SKM-1 (cell line): Measurements from ENCODE around the gene TBC1D12.
"Not testable (repeated sequence)": the region's sequence is repeated elsewhere in the genome, so short reads cannot be mapped to it uniquely, and the experiment has no call there.

ENCODE experiments used
- DNase-seq: peaks from one replicate; lab custom pipeline; 2025; ENCODE audit not compliant: unreplicated experiment; lab: John Stamatoyannopoulos, UW

TBC1D12 gene

GRCh38 chr10:94402204-94402842 lies at the start of gene TBC1D12:
Gene TBC1D12, plus strand, starts transcription at chr10:94402541. Its CDS starts 73 bp downstream, at chr10:94402614.
- DNase-seq = peak; percentile 87

GRCh38 chr10:94353336-94353735 lies 49.0 kb upstream of the TBC1D12 start:
- no peak for DNase-seq

- no peak for DNase-seq
Measured at GRCh38 chr10:94355841-94356240, 46.5 kb upstream of the TBC1D12 start.

DNA sequence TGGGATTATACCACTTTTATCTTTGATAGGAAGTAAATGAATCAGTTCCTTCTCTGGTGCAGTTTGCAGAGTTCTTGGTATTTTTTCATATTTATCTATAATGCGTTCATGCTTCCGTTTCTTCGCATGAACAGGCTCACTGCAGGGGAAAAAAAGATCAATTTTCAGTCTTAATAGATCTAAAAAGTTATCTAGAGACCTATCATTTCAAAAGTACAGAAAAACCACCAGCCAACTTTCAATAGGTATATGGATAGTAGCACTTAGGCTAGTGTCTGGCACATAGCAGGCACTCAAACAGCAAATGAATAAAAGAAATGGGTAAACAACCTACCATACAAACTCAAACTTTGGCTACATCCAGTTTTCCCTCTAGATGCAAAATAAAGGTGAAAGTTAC lies 45.1 kb upstream of the TBC1D12 start:
- DNase-seq = no peak

DNA sequence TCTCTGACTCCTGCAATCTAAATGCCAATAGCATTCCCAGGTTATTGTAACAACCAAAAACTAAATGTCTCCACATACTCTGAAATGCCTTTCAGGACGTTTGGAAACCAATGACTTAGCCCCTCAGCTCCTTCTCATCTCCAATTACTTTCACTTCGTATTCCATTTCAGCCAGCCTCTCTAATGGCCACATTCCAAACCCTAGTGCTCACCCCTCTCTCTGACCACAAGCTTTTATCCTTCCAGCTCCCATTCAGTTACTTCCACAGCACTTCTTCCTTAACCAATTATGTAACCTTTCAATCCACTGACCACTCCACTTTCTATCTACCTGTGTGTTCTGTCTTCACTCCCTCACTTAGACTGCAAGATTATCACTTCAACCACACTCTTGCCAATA lies 43.9 kb upstream of the TBC1D12 start:
- DNase-seq = no peak

GRCh38 chr10:94361171-94361794 lies 41.1 kb upstream of the TBC1D12 start:
- DNase-seq = no peak

DNA sequence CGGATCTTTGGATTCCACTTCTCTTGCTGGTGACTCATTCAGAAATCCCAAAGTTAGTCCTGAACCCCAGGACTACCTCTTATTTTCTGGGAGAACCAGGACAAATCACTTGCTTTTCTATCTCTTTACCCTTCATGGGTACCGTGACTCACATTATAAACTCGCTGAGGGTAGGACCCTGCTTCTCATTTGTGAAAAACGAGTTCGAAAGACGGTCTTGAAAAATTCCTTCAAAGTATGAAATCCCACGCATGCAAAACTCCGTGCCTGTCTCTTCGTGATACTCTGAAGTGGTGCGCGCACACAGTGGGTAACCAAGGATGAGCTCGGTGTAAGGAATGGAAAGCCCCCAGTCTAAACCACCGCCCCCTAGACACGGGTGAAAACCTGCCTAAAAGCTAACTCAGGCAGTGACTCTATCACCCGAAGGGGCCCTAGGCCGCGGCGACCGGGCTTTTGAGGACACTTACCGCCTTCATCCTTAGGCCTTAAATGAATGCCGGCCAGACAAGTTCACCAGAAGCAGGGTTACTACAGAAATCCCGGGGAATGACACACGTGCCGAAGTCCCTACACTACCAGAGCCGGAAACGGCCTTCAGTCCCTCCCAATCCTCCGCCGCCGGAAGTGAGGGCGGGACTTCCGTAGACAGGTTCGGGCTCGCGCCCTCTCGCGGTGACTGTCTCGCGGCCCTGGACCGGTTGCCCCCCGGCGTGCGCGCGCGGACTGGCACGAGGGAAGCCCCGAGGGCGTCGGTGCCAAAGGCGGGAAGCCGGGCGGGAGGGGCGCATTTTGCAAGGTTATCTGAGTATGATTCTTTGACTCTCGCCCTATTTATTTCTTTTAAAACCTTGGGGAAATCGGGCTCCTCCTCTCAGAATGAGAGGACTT lies 39.7 kb upstream of the TBC1D12 start, which contains the start of gene NOC3L:
Gene NOC3L (minus strand): TSS at position 580 of the 891 bp plus-strand sequence. CDS start 101 bp downstream, at position 479.
- peak; percentile 85 for DNase-seq

DNA sequence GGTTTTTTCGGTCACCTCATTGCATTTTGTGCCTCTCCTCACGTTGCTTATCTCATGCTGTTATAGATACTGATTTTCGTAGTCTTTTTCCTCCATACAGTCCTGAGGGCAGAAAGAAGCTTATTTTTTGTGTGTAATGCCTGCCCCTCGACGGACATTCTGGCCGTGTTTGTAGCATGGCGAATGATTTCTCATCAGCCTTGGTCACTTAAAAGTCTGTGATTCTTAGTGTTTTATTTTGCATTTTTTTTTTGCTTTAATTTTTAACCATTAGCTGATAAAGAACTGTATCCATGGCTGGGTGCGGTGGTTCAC lies 39.1 kb upstream of the TBC1D12 start:
- no peak for DNase-seq

DNA sequence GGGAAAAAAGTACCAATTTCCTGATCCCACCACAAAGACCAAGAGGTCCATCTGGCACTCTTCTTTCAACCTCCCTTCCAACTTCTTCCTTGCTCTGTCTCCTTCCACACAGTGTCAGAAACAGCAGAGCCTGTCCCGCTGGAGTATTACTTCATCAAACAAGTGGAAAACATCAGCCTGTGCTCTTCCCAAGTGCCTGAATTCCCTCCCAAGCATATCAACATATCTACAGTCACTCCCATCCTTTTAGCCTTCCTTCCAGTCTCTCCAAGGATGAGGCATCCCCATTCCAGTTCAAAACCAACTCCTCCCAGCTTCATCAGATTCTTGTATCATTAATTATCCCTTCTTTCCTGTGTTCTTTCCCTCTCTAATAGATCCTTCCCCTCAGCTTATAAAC lies 37.9 kb upstream of the TBC1D12 start:
- no peak for DNase-seq

DNA sequence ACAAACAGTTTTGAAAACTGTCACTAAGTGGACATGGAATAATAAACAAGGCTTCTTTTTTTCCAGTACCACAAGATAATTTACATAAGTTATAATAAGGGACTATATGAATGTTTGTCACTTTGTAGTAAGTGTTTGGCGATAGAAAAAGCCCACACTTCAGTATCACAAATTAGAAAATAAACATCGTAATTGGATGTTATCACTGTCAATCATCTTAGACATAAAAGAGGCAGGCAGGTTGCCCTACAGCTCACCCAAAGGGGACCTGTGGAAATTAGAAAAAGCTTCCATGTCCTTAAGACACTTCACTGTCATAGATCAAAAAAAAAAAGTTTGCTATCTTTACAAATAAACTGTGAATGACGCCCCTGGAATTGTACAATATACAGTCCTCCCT lies 36.0 kb upstream of the TBC1D12 start:
- no peak for DNase-seq

GRCh38 chr10:94370501-94370900 lies 31.8 kb upstream of the TBC1D12 start:
- no peak for DNase-seq

DNA sequence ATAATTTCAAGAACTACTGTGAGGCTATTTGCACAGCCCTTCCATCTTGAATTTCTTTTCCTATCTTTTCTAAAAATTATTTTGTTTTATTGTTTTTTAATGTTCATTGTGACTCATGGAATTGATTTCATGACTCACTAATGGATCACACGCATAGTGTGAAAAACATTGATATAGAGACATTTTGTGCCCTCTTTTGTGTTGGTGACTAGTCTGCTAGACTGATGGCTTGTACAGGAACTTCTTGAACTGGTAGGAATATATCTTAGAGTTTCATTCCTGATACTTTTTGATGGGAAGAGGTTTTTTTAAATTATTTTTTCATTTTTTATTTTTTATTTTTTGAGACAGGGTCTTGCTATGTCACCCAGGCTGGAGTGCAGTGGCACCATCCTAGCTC lies 27.0 kb upstream of the TBC1D12 start:
- DNase-seq = no peak

DNA sequence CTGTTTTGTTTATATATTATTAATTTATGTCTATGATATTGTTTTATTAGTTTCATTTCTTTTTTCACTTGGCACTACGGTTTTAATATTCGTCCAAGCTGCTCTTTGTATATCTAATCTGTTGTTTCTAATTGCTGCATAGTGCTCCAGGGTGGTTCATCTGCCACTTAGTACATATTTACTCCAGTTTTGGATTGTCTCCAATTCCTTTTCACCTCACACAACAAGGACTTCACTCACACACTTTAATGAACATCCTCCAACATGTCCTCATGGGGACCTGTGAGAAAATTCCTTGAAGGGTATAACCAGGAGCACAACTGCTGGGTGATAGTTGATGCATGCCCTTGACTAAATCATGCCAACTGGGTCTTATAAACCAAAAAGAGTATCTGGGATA lies 25.5 kb upstream of the TBC1D12 start:
- DNase-seq = no peak

DNA sequence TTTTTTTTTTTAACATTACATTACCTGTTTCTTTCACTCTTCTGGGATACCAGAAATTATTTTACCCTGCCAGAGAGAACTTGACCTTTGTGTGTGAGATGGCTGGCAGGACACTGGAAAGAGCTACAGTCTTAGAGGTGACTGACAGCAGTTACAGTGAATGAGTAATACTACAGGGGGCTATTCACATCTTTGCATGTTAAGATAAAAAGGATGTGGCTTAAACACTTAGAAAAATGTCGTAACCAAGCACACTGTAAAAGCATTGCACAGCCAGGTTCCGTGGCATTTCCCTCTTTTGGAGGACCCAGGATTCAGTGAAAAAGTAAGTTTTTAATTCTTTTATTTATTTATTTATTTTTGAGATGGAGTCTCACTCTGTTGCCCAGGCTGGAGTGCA lies 18.8 kb upstream of the TBC1D12 start:
- DNase-seq = peak; percentile 72

DNA sequence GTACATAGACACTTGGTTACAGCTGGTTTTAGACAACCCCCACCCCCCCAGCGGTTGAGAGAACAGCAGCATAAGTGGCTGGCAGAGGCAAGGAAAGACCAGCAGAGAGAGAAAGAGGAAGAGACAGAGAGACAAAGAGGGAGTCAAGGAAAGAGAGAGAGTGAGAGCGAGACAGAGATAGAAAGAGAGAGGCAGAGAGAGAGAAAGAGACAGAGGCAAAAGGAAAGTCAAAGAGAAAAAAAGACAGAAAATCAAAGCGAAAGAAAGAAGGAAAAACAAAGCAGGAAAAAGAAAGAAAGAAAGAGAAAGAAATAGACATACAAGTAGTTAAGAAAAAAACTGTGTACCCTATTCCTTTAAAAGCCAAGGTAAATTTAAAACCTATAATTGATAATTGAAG lies 16.6 kb upstream of the TBC1D12 start:
- not testable (repeated sequence) for DNase-seq

GRCh38 chr10:94392117-94392516 lies 10.2 kb upstream of the TBC1D12 start:
- DNase-seq = not testable (repeated sequence)

DNA sequence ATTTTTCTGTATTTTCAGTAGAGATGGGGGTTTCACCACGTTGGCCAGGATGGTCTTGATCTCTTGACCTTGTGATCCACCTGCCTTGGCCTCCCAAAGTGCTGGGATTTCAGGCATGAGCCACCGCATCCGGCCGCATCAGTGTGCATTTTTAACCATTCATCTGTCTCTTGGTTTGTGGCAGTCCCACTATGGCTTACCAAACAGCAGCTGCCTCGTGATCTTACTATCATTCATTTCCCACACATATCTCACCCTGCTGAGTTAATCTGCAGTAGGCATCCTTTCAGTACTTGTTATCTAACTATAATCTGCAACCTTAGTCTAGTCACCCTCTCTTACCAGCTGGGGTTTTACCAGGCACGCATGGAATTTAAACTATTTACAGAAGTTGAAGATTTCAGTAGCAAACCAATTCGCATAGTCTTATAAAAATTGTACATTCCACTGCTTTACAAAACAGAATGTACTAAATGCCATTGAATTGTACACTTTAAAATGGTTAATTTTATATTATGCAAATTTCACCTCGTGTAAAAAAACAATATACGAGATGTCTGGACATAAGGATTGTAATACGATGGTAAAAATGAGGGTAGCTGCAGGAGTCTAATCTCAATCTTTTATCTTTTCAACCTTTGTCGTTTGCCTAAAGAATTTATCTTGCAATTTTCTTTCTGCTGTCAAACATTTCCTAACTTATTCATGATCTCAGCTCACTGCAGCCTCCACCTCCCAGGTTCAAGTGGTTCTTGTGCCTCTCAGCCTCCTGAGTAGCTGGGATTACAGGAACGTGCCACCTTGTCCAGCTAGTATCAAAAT lies 4.6 kb upstream of the TBC1D12 start:
- no peak for DNase-seq

GRCh38 chr10:94398762-94399161 lies 3.6 kb upstream of the TBC1D12 start:
- DNase-seq = no peak

DNA sequence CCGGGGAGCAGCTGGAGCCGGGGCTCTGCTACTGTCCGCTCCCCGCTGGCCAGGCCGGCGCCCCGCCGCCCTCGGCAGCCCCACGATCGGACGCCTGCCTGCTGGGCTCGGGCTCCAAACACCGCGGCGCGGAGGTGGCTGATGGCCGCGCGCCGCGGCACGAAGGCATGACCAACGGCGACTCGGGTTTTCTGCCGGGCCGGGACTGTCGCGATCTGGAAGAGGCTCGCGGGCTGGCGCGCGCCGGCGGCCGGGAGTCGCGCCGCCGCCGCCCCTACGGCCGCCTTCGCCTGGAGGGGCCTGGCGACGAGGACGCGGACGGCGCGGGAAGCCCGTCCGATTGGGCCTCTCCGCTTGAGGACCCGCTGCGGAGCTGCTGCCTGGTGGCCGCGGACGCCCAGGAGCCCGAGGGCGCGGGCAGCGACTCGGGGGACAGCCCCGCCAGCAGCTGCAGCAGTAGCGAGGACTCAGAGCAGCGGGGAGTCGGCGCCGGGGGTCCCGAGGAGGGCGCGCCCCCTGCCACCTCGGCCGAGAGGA lies 570 bp downstream of the TBC1D12 start:
- no peak for DNase-seq

GRCh38 chr10:94403380-94404213 lies 1.3 kb downstream of the TBC1D12 start:
- peak; percentile 89 for DNase-seq
